IMR-90 (cell line): ENCODE results near the gene DALRD3. TPM values are rescaled to one million over a fixed set of nuclear protein-coding genes. Genes with fewer than 3 reads are reported as not detected.

ENCODE experiments used
- ATAC-seq: fragments of 200-7000 bp; cut with Tn5 transposase; 2 replicates; pipeline ENCODE4 v1.9.1; 2020; ENCODE audit warnings: low read depth, mild to moderate bottlenecking, moderate library complexity
- BruUV-seq: library from RNA; stranded (reverse); fragments of 400-500 nt; replicated peaks from 2 replicates; lab custom pipeline; 2021; lab: Mats Ljungman, UMichigan
- CTCF ChIA-PET: fragments of 300-600 bp; formaldehyde crosslinking; extraction: SDS; loops from one replicate; lab custom pipeline; 2021; ENCODE audit warnings: antibody characterized with exemption; lab: Yijun Ruan, JAX
- POLR2A ChIA-PET: fragments of 300-600 bp; sonication (Branson Sonifier 250); formaldehyde crosslinking; loops from one replicate; lab custom pipeline; 2022; ENCODE audit warnings: antibody characterized with exemption; ENCODE audit not compliant: unreplicated experiment; lab: Charles Lee
- DNase-seq: peaks from one replicate; pipeline ENCODE4 v3.0.0; 2013
- H2AFZ ChIP-seq: replicated peaks from 2 replicates; pipeline ENCODE3; 2013; ENCODE audit warnings: low read length, mild to moderate bottlenecking; ENCODE audit not compliant: poor library complexity
- H2AK5ac ChIP-seq: 2 replicates; pipeline ENCODE4 v1.6.1; 2013; ENCODE audit warnings: low read depth, low read length, inconsistent platforms
- H2AK9ac ChIP-seq: replicated peaks from 2 replicates; pipeline ENCODE3; 2013; ENCODE audit warnings: mild to moderate bottlenecking, low read depth, low read length, moderate library complexity; ENCODE audit not compliant: poor library complexity
- H2BK120ac ChIP-seq: 2 replicates; pipeline ENCODE4 v1.6.1; 2013; ENCODE audit warnings: low read depth, low read length, inconsistent platforms
- H2BK15ac ChIP-seq: 3 replicates; pipeline ENCODE4 v1.6.1; 2013; ENCODE audit warnings: low read depth, low read length, inconsistent platforms
- H2BK20ac ChIP-seq: 2 replicates; pipeline ENCODE4 v1.6.1; 2013; ENCODE audit warnings: low read depth, mild to moderate bottlenecking, inconsistent platforms, low read length, moderate library complexity
- H2BK5ac ChIP-seq: 2 replicates; pipeline ENCODE4 v1.6.1; 2013; ENCODE audit warnings: mild to moderate bottlenecking, low read depth, low read length, inconsistent platforms; ENCODE audit not compliant: poor library complexity, severe bottlenecking
- H3K14ac ChIP-seq: replicated peaks from 2 replicates; pipeline ENCODE4 v1.6.1; 2013; ENCODE audit warnings: low read depth, low read length, inconsistent platforms
- H3K18ac ChIP-seq: 2 replicates; pipeline ENCODE4 v1.6.1; 2013; ENCODE audit warnings: low read depth, low read length, control low read depth
- H3K23ac ChIP-seq: 2 replicates; pipeline ENCODE4 v1.6.1; 2013; ENCODE audit warnings: low read depth, low read length, inconsistent platforms
- H3K27ac ChIP-seq: 2 replicates; pipeline ENCODE4 v1.5.1; 2013; ENCODE audit warnings: mild to moderate bottlenecking, control low read depth, low read length; ENCODE audit not compliant: insufficient read depth
- H3K27me3 ChIP-seq: 2 replicates; pipeline ENCODE4 v1.6.1; 2013; ENCODE audit warnings: low read length; ENCODE audit not compliant: control insufficient read depth, insufficient read depth
- H3K36me3 ChIP-seq: 2 replicates; pipeline ENCODE4 v1.6.1; 2013; ENCODE audit warnings: low read length, mixed read lengths; ENCODE audit not compliant: control insufficient read depth, insufficient read depth
- H3K4ac ChIP-seq: 2 replicates; pipeline ENCODE4 v1.6.1; 2013; ENCODE audit warnings: low read depth, low read length, inconsistent platforms
- H3K4me1 ChIP-seq: 2 replicates; pipeline ENCODE4 v1.6.1; 2013; ENCODE audit warnings: low read length, mixed read lengths; ENCODE audit not compliant: control insufficient read depth, insufficient read depth
- H3K4me2 ChIP-seq: 2 replicates; pipeline ENCODE4 v1.6.1; 2013; ENCODE audit warnings: low read depth, mild to moderate bottlenecking, control low read depth, low read length, moderate library complexity
- H3K4me3 ChIP-seq: 2 replicates; pipeline ENCODE4 v1.5.1; 2013; ENCODE audit warnings: low read depth, mild to moderate bottlenecking, control low read depth, low read length, moderate library complexity; ENCODE audit not compliant: insufficient read depth
- H3K56ac ChIP-seq: 2 replicates; pipeline ENCODE4 v1.6.1; 2013; ENCODE audit warnings: low read length, inconsistent platforms; ENCODE audit not compliant: insufficient read depth; ENCODE audit errors: extremely low read depth
- H3K79me1 ChIP-seq, 2 experiments: 2 replicates each; pipeline ENCODE4 v1.6.1; 2013; ENCODE audit warnings: low read length in 2 of 2, inconsistent platforms in 1 of 2, low read depth in 1 of 2
- H3K9ac ChIP-seq: 2 replicates; pipeline ENCODE4 v1.6.1; 2013; ENCODE audit warnings: low read depth, low read length, control low read depth
- H3K9me1 ChIP-seq: 2 replicates; pipeline ENCODE4 v1.6.1; 2013; ENCODE audit warnings: low read length, inconsistent platforms; ENCODE audit not compliant: insufficient read depth
- H3K9me3 ChIP-seq: 2 replicates; pipeline ENCODE4 v1.6.1; 2013; ENCODE audit warnings: low read length; ENCODE audit not compliant: control insufficient read depth, insufficient read depth
- H4K20me1 ChIP-seq: 2 replicates; pipeline ENCODE4 v1.6.1; 2013; ENCODE audit warnings: low read length, inconsistent platforms; ENCODE audit not compliant: insufficient read depth
- H4K5ac ChIP-seq: 2 replicates; pipeline ENCODE4 v1.6.1; 2013; ENCODE audit warnings: mild to moderate bottlenecking, low read depth, low read length, control low read depth
- H4K8ac ChIP-seq, 2 experiments: 2 replicates each; pipeline ENCODE4 v1.6.1; 2013; ENCODE audit warnings: low read depth in 2 of 2, low read length in 2 of 2, control low read depth in 1 of 2, inconsistent platforms in 1 of 2
- H4K91ac ChIP-seq: 2 replicates; pipeline ENCODE4 v1.6.1; 2013; ENCODE audit warnings: low read depth, low read length, inconsistent platforms; ENCODE audit not compliant: insufficient read depth
- BHLHE40 ChIP-seq: fragments of 150-350 bp; IDR thresholded peaks from 2 replicates; pipeline ENCODE4 v1.6.1; 2016; ENCODE audit warnings: mild to moderate bottlenecking, low read depth, low read length
- CEBPB ChIP-seq: IDR thresholded peaks from 2 replicates; pipeline ENCODE4 v1.6.1; 2012; ENCODE audit warnings: low read depth, low read length, improper control_type of control experiment
- CHD1 ChIP-seq: IDR thresholded peaks from 2 replicates; pipeline ENCODE4 v1.6.1; 2012; ENCODE audit warnings: low read depth, low read length, improper control_type of control experiment
- FOS ChIP-seq: fragments of 150-350 bp; IDR thresholded peaks from 2 replicates; pipeline ENCODE4 v1.6.1; 2016; ENCODE audit warnings: low read depth, low read length
- MAFK ChIP-seq: IDR thresholded peaks from 2 replicates; pipeline ENCODE4 v1.6.1; 2012; ENCODE audit warnings: low read depth, low read length, improper control_type of control experiment
- MAZ ChIP-seq: IDR thresholded peaks from 2 replicates; pipeline ENCODE4 v1.6.1; 2012; ENCODE audit warnings: low read depth, mild to moderate bottlenecking, low read length, improper control_type of control experiment, moderate library complexity, borderline replicate concordance
- MXI1 ChIP-seq: IDR thresholded peaks from 2 replicates; pipeline ENCODE4 v1.6.1; 2012; ENCODE audit warnings: low read depth, mild to moderate bottlenecking, low read length, moderate library complexity, borderline replicate concordance
- NFE2L2 ChIP-seq: fragments of 150-350 bp; IDR thresholded peaks from 2 replicates; pipeline ENCODE4 v1.6.1; 2016; ENCODE audit warnings: low read depth, mild to moderate bottlenecking, low read length
- POLR2A ChIP-seq: IDR thresholded peaks from 2 replicates; pipeline ENCODE4 v1.6.1; 2012; ENCODE audit warnings: mild to moderate bottlenecking, low read depth, low read length
- RAD21 ChIP-seq: IDR thresholded peaks from 2 replicates; pipeline ENCODE4 v1.6.1; 2012; ENCODE audit warnings: low read length, improper control_type of control experiment
- RCOR1 ChIP-seq: IDR thresholded peaks from 2 replicates; pipeline ENCODE4 v1.6.1; 2012; ENCODE audit warnings: mild to moderate bottlenecking, low read length, improper control_type of control experiment; ENCODE audit not compliant: insufficient replicate concordance
- RFX5 ChIP-seq: IDR thresholded peaks from 2 replicates; pipeline ENCODE4 v1.8.0; 2012; ENCODE audit warnings: low read depth, mild to moderate bottlenecking, low read length, moderate library complexity
- SMC3 ChIP-seq: fragments of 150-350 bp; IDR thresholded peaks from 2 replicates; pipeline ENCODE4 v1.6.1; 2016; ENCODE audit warnings: low read depth, mild to moderate bottlenecking, antibody characterized with exemption, low read length, moderate library complexity
- USF2 ChIP-seq: fragments of 150-350 bp; IDR thresholded peaks from 2 replicates; pipeline ENCODE4 v1.6.1; 2017; ENCODE audit warnings: mild to moderate bottlenecking, antibody characterized with exemption, low read length, low read depth
- WGBS, 2 experiments: methylation state at CpG; one replicate each; pipeline versions ENCODE4 v1.1.5 to v1.1.7; 2013; ENCODE audit warnings: missing lambda C conversion rate in 2 of 2; ENCODE audit not compliant: insufficient read length in 1 of 2; ENCODE audit errors: extremely low coverage in 2 of 2; 5-methylcytosine and 5-hydroxymethylcytosine counted together
- dilution Hi-C: fragments of 300-500 bp; cut with HindIII; formaldehyde crosslinking; loops from one replicate; pipeline ENCODE4 v1.14.3; 2018; ENCODE audit warnings: low sequenced_read_pairs; ENCODE audit not compliant: unreplicated experiment
- in situ Hi-C: fragments of 300-500 bp; cut with MboI; formaldehyde crosslinking; loops from 3 replicates; pipeline ENCODE4 v1.14.3; 2019; ENCODE audit warnings: low sequenced_read_pairs, inconsistent platforms, mixed read lengths
- intact Hi-C: fragments of 100-400 bp; cut with micrococcal nuclease; formaldehyde crosslinking; loops from 2 replicates; pipeline ENCODE4 v1.10.0; 2022
- polyA plus RNA-seq, 3 experiments: library from polyadenylated mRNA; depleted of rRNA; stranded (reverse); fragments of >200 nt; gene quantifications; 2 replicates each; pipeline ENCODE4 v1.2.3, GENCODE V29; 2012; ENCODE audit warnings: low replicate concordance in 1 of 3
- total RNA-seq: library from RNA; depleted of rRNA; stranded (reverse); fragments of >200 nt; gene quantifications from 2 replicates; pipeline ENCODE4 v1.2.3, GENCODE V29; 2012
- TF ChIP-seq, protein P1 (sequence below): fragments of 150-350 bp; IDR thresholded peaks from 2 replicates; pipeline ENCODE4 v1.6.1; 2016; ENCODE audit warnings: low read depth, mild to moderate bottlenecking, low read length, moderate library complexity, borderline replicate concordance
- TF ChIP-seq, protein P2 (sequence below): conservative IDR thresholded peaks from 2 replicates; pipeline ENCODE4 v1.5.1; 2012; ENCODE audit warnings: mild to moderate bottlenecking, low read depth, low read length, improper control_type of control experiment

DALRD3 gene
- total and polyA plus RNA-seq, 2 of the 4 experiments (the other 2 are of a cell fraction): 27.8 to 42.2 TPM

DNA sequence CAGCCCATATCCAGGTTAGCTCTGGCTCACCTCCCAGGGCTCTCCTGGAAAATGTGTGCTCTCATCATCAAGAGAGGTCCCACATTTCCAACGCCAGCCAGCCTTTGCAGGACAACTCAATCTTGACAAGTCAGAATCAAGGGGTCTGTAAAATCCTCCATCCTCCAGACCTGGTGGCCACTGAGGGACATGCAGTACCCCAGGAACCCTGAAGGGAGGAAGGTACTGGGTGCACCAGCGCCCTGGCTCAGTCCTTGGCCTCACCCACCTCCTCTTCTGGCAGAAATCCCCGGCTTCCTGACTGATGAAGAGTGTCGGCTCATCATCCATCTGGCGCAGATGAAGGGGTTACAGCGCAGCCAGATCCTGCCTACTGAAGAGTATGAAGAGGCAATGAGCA, 17.2 kb downstream of the DALRD3 start:
- Histone ChIP-seq H3K9me1 (peaks cover 14% of the 10 kb centered on the region), H2AK9ac (peak overlapping the region; percentile 3), H3K4me2 (no peak overlapping the region), H2AFZ (peak overlapping the region; percentile 36), H2BK120ac (no peak overlapping the region), H4K20me1 (no peaks in the 10 kb centered on the region; the same call in 1 of the 2 replicates), H4K5ac (no peak overlapping the region), H3K27ac (no peak overlapping the region), H3K9ac (no peak overlapping the region), H3K4ac (no peak overlapping the region), H3K36me3 (peaks cover 6% of the 10 kb centered on the region; the same call in 1 of the 2 replicates), H4K91ac (no peak overlapping the region), H2BK15ac (no peak overlapping the region), H3K4me3 (no peak overlapping the region), H3K79me1 (peaks cover 22 to 38% of the 10 kb centered on the region in 2 experiments; a peak in 3 of 4 replicates), H4K8ac (no peak overlapping the region), H2AK5ac (no peak overlapping the region), H3K9me3 (no peaks in the 10 kb centered on the region), H2BK5ac (no peak overlapping the region), H3K27me3 (no peaks in the 10 kb centered on the region), H2BK20ac (no peak overlapping the region), H3K4me1 (peaks cover 2% of the 10 kb centered on the region), H3K14ac (no peak overlapping the region), H3K56ac (no peak overlapping the region), H3K23ac (no peak overlapping the region), H3K18ac (no peak overlapping the region)
- 80% methylated on average over 1 of the region's 6 CpGs; no CpG with 5 or more reads in 1 of the 2 experiments for WGBS, 2 experiments
- TF ChIP-seq, protein P1, sequence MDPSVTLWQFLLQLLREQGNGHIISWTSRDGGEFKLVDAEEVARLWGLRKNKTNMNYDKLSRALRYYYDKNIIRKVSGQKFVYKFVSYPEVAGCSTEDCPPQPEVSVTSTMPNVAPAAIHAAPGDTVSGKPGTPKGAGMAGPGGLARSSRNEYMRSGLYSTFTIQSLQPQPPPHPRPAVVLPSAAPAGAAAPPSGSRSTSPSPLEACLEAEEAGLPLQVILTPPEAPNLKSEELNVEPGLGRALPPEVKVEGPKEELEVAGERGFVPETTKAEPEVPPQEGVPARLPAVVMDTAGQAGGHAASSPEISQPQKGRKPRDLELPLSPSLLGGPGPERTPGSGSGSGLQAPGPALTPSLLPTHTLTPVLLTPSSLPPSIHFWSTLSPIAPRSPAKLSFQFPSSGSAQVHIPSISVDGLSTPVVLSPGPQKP: no peak
- TF ChIP-seq POLR2A (no peak), RAD21 (no peak), MXI1 (no peak), RFX5 (no peak), RCOR1 (no peak), NFE2L2 (no peak), CHD1 (no peak), MAFK (no peak), CEBPB (no peak), USF2 (no peak), FOS (no peak), BHLHE40 (no peak), MAZ (no peak), SMC3 (no peak)
- TF ChIP-seq, protein P2, sequence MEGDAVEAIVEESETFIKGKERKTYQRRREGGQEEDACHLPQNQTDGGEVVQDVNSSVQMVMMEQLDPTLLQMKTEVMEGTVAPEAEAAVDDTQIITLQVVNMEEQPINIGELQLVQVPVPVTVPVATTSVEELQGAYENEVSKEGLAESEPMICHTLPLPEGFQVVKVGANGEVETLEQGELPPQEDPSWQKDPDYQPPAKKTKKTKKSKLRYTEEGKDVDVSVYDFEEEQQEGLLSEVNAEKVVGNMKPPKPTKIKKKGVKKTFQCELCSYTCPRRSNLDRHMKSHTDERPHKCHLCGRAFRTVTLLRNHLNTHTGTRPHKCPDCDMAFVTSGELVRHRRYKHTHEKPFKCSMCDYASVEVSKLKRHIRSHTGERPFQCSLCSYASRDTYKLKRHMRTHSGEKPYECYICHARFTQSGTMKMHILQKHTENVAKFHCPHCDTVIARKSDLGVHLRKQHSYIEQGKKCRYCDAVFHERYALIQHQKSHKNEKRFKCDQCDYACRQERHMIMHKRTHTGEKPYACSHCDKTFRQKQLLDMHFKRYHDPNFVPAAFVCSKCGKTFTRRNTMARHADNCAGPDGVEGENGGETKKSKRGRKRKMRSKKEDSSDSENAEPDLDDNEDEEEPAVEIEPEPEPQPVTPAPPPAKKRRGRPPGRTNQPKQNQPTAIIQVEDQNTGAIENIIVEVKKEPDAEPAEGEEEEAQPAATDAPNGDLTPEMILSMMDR: no peak
- no TSS peak for BruUV-seq
- in situ Hi-C loops: no loop called here
- dilution Hi-C loops: no loop called here
- DNase-seq (no peak), ATAC-seq (no peak)
- intact Hi-C loops: no loop called here
- ChIA-PET POLR2A (no interaction called here), CTCF (no interaction called here)
